Fibroblast of the aortic adventitia (primary cell): Measurements from ENCODE around the gene TUBGCP6. TPM values are rescaled to one million over a fixed set of nuclear protein-coding genes. Genes with fewer than 3 reads are reported as not detected.

Experiments
- DNase-seq: peaks from one replicate; pipeline ENCODE4 v3.0.0-alpha.2; 2010; ENCODE audit warnings: low read depth
- H3K4me3 ChIP-seq: 2 replicates; pipeline ENCODE4 v1.5.1; 2011; ENCODE audit warnings: low read depth, mild to moderate bottlenecking, control low read depth, low read length, moderate library complexity
- CTCF ChIP-seq: IDR thresholded peaks from 2 replicates; pipeline ENCODE4 v1.5.1; 2011; ENCODE audit warnings: mild to moderate bottlenecking, low read length, control low read depth, inconsistent platforms; ENCODE audit not compliant: insufficient read depth
- total RNA-seq: library from RNA; depleted of rRNA; stranded (reverse); fragments of >200 nt; gene quantifications from 2 replicates; pipeline ENCODE4 v1.2.3, GENCODE V29; 2012; ENCODE audit warnings: low replicate concordance

The TUBGCP6 gene
- total RNA-seq, 1 donor, result 23.6 TPM

- H3K4me3 ChIP-seq, result no peak overlapping the region
- DNase-seq, result no peak
- no peak for TF ChIP-seq CTCF
Measured at GRCh38 chr22:50175921-50176849, 68.6 kb downstream of the TUBGCP6 start.

- no peak for TF ChIP-seq CTCF
- no peak overlapping the region for H3K4me3 ChIP-seq
Measured at GRCh38 chr22:50175191-50175461, 69.7 kb downstream of the TUBGCP6 start.

GRCh38 chr22:50174382-50175190 lies 70.2 kb downstream of the TUBGCP6 start:
- no peak overlapping the region for H3K4me3 ChIP-seq
- DNase-seq, result no peak
- TF ChIP-seq CTCF, result no peak

More at GRCh38 chr22:50175191-50175461, 69.7 kb downstream of the TUBGCP6 start:
- DNase-seq, result no peak

GRCh38 chr22:50173983-50174355 lies 70.9 kb downstream of the TUBGCP6 start:
- TF ChIP-seq CTCF, result no peak
- DNase-seq, result no peak
- H3K4me3 ChIP-seq, result no peak overlapping the region

- TF ChIP-seq CTCF, result no peak
- no peak overlapping the region for H3K4me3 ChIP-seq
- no peak for DNase-seq
Measured at GRCh38 chr22:50173311-50173982, 71.4 kb downstream of the TUBGCP6 start.

GRCh38 chr22:50171965-50172421 lies 72.8 kb downstream of the TUBGCP6 start:
- no peak for TF ChIP-seq CTCF
- DNase-seq, result no peak
- no peak overlapping the region for H3K4me3 ChIP-seq
